GM10248 (cell line): Measurements from ENCODE around the gene USP10.
A peak's percentile ranks its signal among the peaks of the same experiment; 100 is the strongest.

Experiments
- CTCF ChIA-PET: fragments of 300-600 bp; sonication (Branson Sonifier 250); formaldehyde crosslinking; extraction: SDS; loops from one replicate; lab custom pipeline; 2021; ENCODE audit warnings: antibody characterized with exemption; lab: Yijun Ruan, JAX
- POLR2A ChIA-PET: fragments of 350-650 bp; sonication (Branson Sonifier 250); formaldehyde crosslinking; extraction: SDS; loops from one replicate; lab custom pipeline; 2020; ENCODE audit warnings: antibody characterized with exemption; lab: Yijun Ruan, JAX
- DNase-seq: peaks from one replicate; pipeline ENCODE4 v3.0.0; 2012; ENCODE audit errors: extremely low spot score
- TF ChIP-seq, protein P1 (sequence below): IDR thresholded peaks from 2 replicates; pipeline ENCODE4 v1.5.1; 2012; ENCODE audit warnings: mild to moderate bottlenecking, low read depth; ENCODE audit errors: extremely low read depth, missing control alignments, control extremely low read depth

USP10 gene

DNA sequence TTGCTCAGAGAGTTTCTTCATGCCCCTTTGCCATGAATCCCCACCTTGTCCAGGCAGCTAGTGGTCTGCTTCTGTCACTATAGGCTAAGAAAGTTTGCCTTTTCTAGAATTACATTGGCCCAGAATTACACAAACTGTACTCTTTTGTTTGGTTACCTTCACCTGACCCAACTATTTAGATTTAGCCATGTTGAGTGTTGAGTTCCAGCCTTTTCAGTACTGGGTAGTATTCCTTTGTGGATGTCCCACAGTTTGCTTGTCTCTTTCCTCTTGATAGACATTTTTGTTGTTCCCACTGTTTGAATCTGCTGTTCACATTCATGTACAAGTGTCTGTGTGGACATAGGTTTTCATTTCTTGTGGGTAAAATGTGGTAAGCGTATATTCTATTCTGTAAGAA lies 22.3 kb downstream of the USP10 start:
- ChIA-PET POLR2A (no interaction called here), CTCF (interaction anchor here (1.7 to 12.1 kb wide), 5 partner anchors 9 to 99 kb away, joined by 4 to 202 read pairs (median 48); no protein-coding TSS in a partner anchor)
- DNase-seq = no peak
- TF ChIP-seq, protein P1, sequence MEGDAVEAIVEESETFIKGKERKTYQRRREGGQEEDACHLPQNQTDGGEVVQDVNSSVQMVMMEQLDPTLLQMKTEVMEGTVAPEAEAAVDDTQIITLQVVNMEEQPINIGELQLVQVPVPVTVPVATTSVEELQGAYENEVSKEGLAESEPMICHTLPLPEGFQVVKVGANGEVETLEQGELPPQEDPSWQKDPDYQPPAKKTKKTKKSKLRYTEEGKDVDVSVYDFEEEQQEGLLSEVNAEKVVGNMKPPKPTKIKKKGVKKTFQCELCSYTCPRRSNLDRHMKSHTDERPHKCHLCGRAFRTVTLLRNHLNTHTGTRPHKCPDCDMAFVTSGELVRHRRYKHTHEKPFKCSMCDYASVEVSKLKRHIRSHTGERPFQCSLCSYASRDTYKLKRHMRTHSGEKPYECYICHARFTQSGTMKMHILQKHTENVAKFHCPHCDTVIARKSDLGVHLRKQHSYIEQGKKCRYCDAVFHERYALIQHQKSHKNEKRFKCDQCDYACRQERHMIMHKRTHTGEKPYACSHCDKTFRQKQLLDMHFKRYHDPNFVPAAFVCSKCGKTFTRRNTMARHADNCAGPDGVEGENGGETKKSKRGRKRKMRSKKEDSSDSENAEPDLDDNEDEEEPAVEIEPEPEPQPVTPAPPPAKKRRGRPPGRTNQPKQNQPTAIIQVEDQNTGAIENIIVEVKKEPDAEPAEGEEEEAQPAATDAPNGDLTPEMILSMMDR = no peak

DNA sequence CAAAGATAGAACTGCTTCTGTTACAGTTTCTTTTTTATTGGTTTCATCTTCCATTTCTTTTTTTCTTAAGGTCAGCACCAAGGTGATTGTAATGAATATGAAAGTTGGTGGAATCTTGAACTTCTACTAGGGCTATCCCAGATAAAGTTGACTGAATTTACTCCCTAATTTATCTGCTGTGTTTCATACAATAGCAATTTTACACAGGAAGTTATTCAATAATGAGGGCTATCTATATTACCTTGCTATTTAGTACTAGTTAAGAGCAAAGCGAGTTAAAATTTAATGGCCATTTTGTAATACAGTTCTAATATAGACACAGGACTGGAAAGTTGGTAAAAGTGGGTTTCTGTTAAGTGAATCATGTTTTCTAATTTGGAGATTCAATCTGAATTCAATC lies 24.1 kb downstream of the USP10 start:
- CTCF ChIA-PET = interaction anchor here (0.8 to 12.1 kb wide), 13 partner anchors 11 to 247 kb away, joined by 3 to 202 read pairs (median 19); no protein-coding TSS in a partner anchor
- DNase-seq = no peak

DNA sequence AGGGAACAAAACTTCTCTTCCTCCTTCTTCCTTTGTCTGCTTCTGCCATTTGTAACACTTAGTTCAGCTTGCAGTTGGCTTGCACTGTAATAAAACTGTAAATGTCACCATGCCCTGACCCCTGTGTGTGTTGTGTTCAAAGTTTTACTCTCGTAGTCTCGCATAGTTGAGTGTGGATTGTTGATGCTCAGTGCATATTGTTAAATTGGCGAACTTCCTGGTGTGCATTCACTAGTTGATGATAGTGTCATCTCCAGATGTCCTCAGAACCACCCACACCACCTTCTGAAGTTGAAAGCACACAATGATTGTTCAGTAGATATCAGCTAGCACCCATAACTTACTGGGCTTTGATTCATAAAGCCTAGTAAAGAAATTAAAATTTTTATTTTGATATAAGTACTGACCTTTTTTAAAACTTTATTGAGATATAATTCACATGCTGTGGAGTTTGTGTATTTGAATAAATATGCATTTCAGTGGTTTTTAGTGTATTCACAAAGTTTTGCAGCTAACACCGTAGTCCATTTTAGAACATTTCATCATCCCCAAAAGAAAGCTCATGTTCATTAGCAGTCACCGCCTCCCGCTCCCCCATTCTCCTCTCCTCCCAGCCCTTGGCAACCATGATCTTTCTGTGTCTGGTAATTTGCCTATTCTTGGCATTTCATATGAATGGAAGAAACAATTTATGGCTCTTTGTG lies 25.0 kb downstream of the USP10 start:
- TF ChIP-seq, protein P1 = no peak
- CTCF ChIA-PET = interaction anchor here (1.0 to 12.1 kb wide), 20 partner anchors 12 to 362 kb away, joined by 3 to 202 read pairs (median 16); no protein-coding TSS in a partner anchor
- peak; percentile 41 for DNase-seq
- POLR2A ChIA-PET = interaction anchor here (0.6 kb wide), 1 partner anchor 237 kb away, joined by 3 read pairs; no protein-coding TSS in a partner anchor

More for the DNA sequence above, 24.1 kb downstream of the USP10 start:
- TF ChIP-seq, protein P1 = no peak
- POLR2A ChIA-PET = interaction anchor here (0.6 kb wide), 1 partner anchor 238 kb away, joined by 3 read pairs; no protein-coding TSS in a partner anchor

DNA sequence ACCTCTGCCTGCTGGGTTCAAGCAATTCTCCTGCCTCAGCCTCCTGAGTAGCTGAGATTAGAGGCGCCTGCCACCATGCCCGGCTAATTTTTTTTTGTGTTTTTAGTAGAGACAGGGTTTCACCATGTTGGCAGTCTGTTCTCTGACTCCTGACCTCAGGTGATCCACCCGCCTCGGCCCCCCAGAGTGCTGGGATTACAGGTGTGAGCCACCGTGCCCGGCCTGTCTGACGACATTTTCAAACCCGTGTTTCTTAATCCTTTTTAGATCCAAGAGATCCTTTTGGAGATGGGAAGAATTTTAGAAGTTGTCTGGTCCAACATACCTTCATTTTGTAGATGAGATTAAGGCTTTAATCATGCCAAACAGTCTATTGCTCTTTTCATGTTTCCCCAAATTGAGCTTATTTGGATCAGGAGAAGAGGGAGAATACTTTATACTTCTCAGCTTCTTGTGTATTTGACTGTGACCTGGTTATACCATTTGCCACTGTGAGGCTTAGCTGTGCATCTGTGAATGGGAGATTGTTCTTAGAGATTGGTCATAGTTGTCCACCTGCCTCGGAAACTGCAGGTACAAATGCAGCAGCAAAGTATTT lies 25.8 kb downstream of the USP10 start:
- ChIA-PET POLR2A (no interaction called here), CTCF (interaction anchor here (0.5 to 12.1 kb wide), 44 partner anchors 12 to 361 kb away, joined by 3 to 202 read pairs (median 6); partner anchors contain the start of genes KLHL36 and MEAK7)
- TF ChIP-seq, protein P1 = no peak
- DNase-seq = no peak

DNA sequence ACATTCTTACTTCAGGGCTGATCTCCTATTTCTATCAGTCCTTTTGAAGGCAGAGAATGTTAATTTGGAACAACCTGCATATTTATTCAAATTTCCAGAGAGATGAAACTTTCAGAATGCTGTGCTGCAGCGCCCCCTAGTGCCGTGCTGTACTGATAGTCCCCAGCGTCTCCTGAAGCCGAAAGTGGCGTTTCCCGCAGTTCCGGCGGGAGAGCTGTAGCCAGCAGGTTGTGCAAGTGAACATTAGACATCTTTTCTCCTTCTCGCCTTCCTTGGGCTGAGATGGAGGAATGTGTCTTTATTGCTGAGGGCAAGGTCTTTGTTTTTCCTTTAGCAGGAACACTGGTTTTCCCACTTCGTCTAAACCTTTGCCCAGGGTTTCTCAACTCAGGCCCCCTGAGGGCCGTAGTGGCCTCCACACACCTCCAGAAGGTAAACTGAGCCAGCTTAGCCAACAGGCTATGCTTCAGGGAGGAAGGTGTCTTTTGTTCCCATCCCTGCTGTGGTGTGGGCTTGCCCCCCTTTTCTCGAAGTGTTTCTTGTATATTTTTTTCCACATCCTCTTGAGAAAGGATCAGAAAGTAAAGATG lies 26.4 kb downstream of the USP10 start:
- ChIA-PET CTCF (interaction anchor here (0.6 to 12.1 kb wide), 58 partner anchors 12 to 608 kb away, joined by 3 to 202 read pairs (median 4); partner anchors contain the start of genes KLHL36 and MEAK7), POLR2A (no interaction called here)
- TF ChIP-seq, protein P1 = peak; percentile 86
- peak; percentile 54 for DNase-seq

DNA sequence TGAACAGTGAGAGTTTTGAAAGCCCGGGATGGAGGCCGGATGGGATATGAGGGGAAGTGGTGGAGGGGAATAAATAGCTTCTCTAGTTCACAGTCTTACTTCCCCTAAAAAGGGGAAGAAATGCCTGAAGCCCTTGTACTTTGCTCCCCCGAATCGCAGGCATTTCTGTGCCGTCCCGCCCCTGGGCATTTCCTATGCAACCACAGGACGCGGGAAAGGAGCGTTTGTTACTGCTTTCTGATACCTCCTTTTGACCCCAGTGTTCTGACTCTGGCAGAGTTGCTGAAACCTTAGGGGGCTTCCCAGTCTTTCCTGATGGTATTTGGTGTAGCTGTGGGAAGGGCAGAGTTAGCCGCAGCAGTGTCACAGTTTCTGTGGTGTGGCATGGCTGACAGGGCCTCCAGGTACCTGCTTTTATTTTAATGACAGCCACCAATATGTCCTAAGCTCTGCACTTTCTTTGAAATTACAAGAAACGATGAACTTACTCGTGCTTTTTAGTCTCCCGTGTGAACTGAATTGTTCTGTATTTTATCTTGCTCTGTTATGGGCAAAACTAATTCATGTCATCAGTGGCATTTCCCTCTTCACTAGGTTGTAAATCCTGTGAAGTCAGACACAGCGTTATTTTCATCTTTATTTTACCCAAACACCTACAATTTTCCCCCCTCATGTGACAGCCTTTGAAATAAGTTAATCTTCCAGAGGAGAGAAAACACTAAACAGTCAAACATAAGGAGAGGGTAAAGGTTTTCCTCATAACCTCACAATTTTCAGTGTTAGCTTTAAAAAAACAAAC lies 27.1 kb downstream of the USP10 start:
- TF ChIP-seq, protein P1 = no peak
- ChIA-PET POLR2A (no interaction called here), CTCF (interaction anchor here (0.6 to 12.1 kb wide), 54 partner anchors 11 to 608 kb away, joined by 3 to 202 read pairs (median 4); partner anchors contain the start of gene KLHL36)
- DNase-seq = peak; percentile 41
